Smooth muscle cell (in vitro differentiated cells): Measurements from ENCODE around the gene ZDHHC5. TPM values are rescaled to one million over a fixed set of nuclear protein-coding genes. Genes with fewer than 3 reads are reported as not detected.

Source experiments
- DNase-seq: peaks from one replicate; lab custom pipeline; 2025; ENCODE audit not compliant: unreplicated experiment; lab: John Stamatoyannopoulos, UW
- H2AFZ ChIP-seq: fragments of 200-600 bp; sonication (generic); 2 replicates; pipeline ENCODE4 v1.6.0; 2016; ENCODE audit warnings: antibody characterized with exemption, low read depth, mild to moderate bottlenecking
- H3F3A ChIP-seq: fragments of 200-600 bp; sonication (generic); 2 replicates; pipeline ENCODE4 v1.6.0; 2017; ENCODE audit warnings: antibody characterized with exemption, low read depth
- H3K27ac ChIP-seq: fragments of 200-600 bp; sonication (generic); 2 replicates; pipeline ENCODE4 v1.5.1; 2016; ENCODE audit warnings: low read depth, mild to moderate bottlenecking
- H3K27me3 ChIP-seq: fragments of 200-600 bp; sonication (generic); 2 replicates; pipeline ENCODE4 v1.6.1; 2016; ENCODE audit warnings: low read depth, mild to moderate bottlenecking
- H3K36me3 ChIP-seq: fragments of 200-600 bp; sonication (generic); 2 replicates; pipeline ENCODE4 v1.5.1; 2016; ENCODE audit warnings: low read depth
- H3K4me1 ChIP-seq: fragments of 200-600 bp; sonication (generic); 2 replicates; pipeline ENCODE4 v1.5.1; 2016; ENCODE audit warnings: low read depth
- H3K4me2 ChIP-seq: fragments of 200-600 bp; sonication (generic); 2 replicates; pipeline ENCODE4 v1.6.0; 2016; ENCODE audit warnings: mild to moderate bottlenecking
- H3K4me3 ChIP-seq: fragments of 200-600 bp; sonication (generic); 2 replicates; pipeline ENCODE4 v1.5.1; 2016; ENCODE audit warnings: mild to moderate bottlenecking
- H3K79me2 ChIP-seq: fragments of 200-600 bp; sonication (generic); 2 replicates; pipeline ENCODE4 v1.6.0; 2016; ENCODE audit warnings: low read depth, mild to moderate bottlenecking
- H3K9ac ChIP-seq: fragments of 200-600 bp; sonication (generic); 2 replicates; pipeline ENCODE4 v1.6.0; 2016; ENCODE audit warnings: low read depth
- H3K9me3 ChIP-seq: fragments of 200-600 bp; sonication (generic); replicated peaks from 2 replicates; pipeline ENCODE4 v1.5.1; 2016; ENCODE audit warnings: low read depth
- H4K20me1 ChIP-seq: fragments of 200-600 bp; sonication (generic); 2 replicates; pipeline ENCODE4 v1.6.0; 2016; ENCODE audit warnings: low read depth
- WGBS: methylation state at CpG from one replicate; pipeline ENCODE4 v1.1.7; 2016; ENCODE audit warnings: low lambda C conversion rate; 5-methylcytosine and 5-hydroxymethylcytosine counted together
- polyA plus RNA-seq: library from polyadenylated mRNA; unstranded; fragments of >200 nt; fragmentation: Nextera tagmentation; extraction: Ambion mirVana; gene quantifications from 2 replicates; pipeline ENCODE4 v1.2.1, GENCODE V29; 2016
- total RNA-seq: library from RNA; depleted of rRNA; stranded (reverse); fragments of >200 nt; gene quantifications from 2 replicates; pipeline ENCODE4 v1.2.3, GENCODE V29; 2014
- TF ChIP-seq, protein P1 (sequence below): fragments of 200-600 bp; sonication (generic); IDR thresholded peaks from 2 replicates; pipeline ENCODE4 v1.5.1; 2017; ENCODE audit warnings: borderline replicate concordance, mild to moderate bottlenecking, antibody characterized with exemption; ENCODE audit not compliant: insufficient read depth, poor library complexity, severe bottlenecking

ZDHHC5 gene
- total and polyA plus RNA-seq, 2 experiments from 2014 or later, result 34.5 to 38.0 TPM

DNA sequence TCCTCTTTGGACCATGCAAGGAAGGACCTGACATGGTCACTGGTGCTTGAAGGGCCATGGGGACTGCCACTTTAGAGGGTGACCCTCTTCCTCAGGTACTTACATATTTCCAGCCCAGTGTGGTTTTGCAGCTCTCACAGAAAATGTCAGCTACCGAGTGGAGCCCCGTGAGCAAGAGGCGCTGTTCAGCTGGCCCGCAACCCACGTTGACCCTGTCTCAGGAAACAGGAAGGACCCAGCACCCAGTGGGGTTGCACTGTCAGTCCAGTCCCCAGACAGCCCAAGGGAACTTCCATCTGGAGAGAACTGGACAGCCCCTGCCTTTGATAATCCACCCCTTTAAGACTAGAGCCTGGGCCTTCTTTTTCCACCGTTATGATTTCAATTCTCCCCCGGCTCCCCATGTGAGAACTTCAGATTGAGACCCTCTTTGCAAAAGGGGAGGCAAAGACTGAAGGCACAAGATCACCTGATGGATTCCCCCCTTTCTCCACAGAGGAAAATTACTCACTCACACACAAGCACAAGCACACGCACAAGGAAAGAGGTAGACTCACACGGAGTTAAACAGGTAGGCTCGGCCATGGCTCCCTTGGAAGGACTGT is 21.6 kb upstream of the ZDHHC5 start:
- H3K9ac ChIP-seq, result no peak overlapping the region
- peak overlapping the region; percentile 98 for H3K4me2 ChIP-seq
- H3K36me3 ChIP-seq, result no peaks in the 10 kb centered on the region
- H3K79me2 ChIP-seq, result no peaks in the 10 kb centered on the region
- H3K9me3 ChIP-seq, result no peaks in the 10 kb centered on the region
- TF ChIP-seq, protein P1, sequence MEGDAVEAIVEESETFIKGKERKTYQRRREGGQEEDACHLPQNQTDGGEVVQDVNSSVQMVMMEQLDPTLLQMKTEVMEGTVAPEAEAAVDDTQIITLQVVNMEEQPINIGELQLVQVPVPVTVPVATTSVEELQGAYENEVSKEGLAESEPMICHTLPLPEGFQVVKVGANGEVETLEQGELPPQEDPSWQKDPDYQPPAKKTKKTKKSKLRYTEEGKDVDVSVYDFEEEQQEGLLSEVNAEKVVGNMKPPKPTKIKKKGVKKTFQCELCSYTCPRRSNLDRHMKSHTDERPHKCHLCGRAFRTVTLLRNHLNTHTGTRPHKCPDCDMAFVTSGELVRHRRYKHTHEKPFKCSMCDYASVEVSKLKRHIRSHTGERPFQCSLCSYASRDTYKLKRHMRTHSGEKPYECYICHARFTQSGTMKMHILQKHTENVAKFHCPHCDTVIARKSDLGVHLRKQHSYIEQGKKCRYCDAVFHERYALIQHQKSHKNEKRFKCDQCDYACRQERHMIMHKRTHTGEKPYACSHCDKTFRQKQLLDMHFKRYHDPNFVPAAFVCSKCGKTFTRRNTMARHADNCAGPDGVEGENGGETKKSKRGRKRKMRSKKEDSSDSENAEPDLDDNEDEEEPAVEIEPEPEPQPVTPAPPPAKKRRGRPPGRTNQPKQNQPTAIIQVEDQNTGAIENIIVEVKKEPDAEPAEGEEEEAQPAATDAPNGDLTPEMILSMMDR, result no peak
- H3F3A ChIP-seq, result peaks cover 15% of the 10 kb centered on the region
- H3K27me3 ChIP-seq, result no peaks in the 10 kb centered on the region
- H3K4me3 ChIP-seq, result no peak overlapping the region
- H4K20me1 ChIP-seq, result peaks cover 71% of the 10 kb centered on the region
- peaks cover 47% of the 10 kb centered on the region for H3K4me1 ChIP-seq
- DNase-seq, result no peak
- H2AFZ ChIP-seq, result no peak overlapping the region
- WGBS, result 59% methylated on average over 10 of the region's 10 CpGs
- no peak overlapping the region for H3K27ac ChIP-seq

DNA sequence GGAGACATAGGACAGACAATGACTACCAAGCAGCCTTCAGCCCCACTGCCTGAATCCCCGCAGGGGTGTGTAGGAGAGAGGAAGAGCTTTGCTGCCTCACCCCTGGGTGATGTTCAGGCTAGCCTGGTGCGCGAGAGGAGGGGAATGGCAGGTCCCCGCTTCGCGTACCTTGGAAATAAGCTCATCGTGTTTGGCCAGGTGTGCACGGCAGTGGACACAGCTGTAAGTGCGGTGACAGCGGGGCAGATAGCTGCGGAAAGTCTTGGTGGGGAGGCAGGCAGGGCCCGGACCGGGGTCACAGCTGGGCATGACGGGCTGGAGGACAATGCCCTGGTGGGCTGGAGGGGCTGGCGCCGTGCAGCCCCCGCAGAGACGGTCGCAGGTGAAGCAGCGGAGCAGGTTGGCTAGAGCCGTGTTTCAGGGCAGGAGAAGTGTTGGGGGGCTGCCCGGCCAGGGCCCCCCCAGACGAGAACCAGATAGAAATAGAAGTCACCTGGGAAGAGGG is 21.1 kb upstream of the ZDHHC5 start:
- no peaks in the 10 kb centered on the region for H3K9me3 ChIP-seq
- no peak overlapping the region for H3K4me3 ChIP-seq
- no peak overlapping the region for H3K9ac ChIP-seq
- peaks cover 43% of the 10 kb centered on the region for H3K4me1 ChIP-seq
- no peaks in the 10 kb centered on the region for H3K27me3 ChIP-seq
- H3K4me2 ChIP-seq, result peak overlapping the region; percentile 98
- no peak overlapping the region for H2AFZ ChIP-seq
- H3K27ac ChIP-seq, result no peak overlapping the region
- peaks cover 15% of the 10 kb centered on the region for H3F3A ChIP-seq
- no peaks in the 10 kb centered on the region for H3K79me2 ChIP-seq
- WGBS, result 13% methylated on average over 22 of the region's 23 CpGs
- DNase-seq, result no peak
- H3K36me3 ChIP-seq, result no peaks in the 10 kb centered on the region
- TF ChIP-seq, protein P1, result no peak
- peaks cover 66% of the 10 kb centered on the region for H4K20me1 ChIP-seq

DNA sequence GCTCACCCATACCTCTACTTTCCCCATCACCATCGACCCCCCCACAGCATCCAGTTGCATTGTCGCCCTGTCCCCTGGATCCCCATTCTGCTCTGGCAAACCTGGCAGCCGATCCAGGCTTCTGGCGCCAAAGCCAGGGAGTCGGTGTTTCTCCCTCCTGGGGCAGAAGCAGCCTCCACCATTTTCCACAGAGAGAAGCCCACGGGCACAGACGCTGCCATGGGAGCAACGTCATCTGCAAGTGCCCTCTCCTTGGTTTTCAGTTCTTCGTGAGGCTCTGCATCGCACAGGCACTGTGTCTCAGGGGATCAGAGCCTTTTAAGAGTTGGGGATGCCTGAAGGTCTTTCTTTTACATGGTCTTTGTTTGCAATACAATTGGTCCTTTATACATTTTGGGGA is 20.5 kb upstream of the ZDHHC5 start:
- peaks cover 61% of the 10 kb centered on the region for H4K20me1 ChIP-seq
- no peaks in the 10 kb centered on the region for H3K9me3 ChIP-seq
- peaks cover 15% of the 10 kb centered on the region for H3F3A ChIP-seq
- no peak for DNase-seq
- H3K79me2 ChIP-seq, result no peaks in the 10 kb centered on the region
- no peak overlapping the region for H2AFZ ChIP-seq
- no peak overlapping the region for H3K9ac ChIP-seq
- no peaks in the 10 kb centered on the region for H3K36me3 ChIP-seq
- TF ChIP-seq, protein P1, result no peak
- peak overlapping the region; percentile 98 for H3K4me2 ChIP-seq
- H3K27ac ChIP-seq, result no peak overlapping the region
- no peaks in the 10 kb centered on the region for H3K27me3 ChIP-seq
- H3K4me1 ChIP-seq, result peaks cover 42% of the 10 kb centered on the region
- peak overlapping the region; percentile 17 for H3K4me3 ChIP-seq
- 8% methylated on average over 10 of the region's 10 CpGs for WGBS
